GM18867 (cell line): ENCODE measurements around the gene TIMM23B.
"Not testable (repeated sequence)": the region's sequence is repeated elsewhere in the genome, so short reads cannot be mapped to it uniquely, and the experiment has no call there.

ENCODE experiments used
- ATAC-seq: cut with Tn5 transposase; IDR thresholded peaks from one replicate; pipeline ENCODE4 v1.9.1; 2021; ENCODE audit warnings: mild to moderate bottlenecking, moderate library complexity; ENCODE audit not compliant: unreplicated experiment

The TIMM23B gene, protein sequence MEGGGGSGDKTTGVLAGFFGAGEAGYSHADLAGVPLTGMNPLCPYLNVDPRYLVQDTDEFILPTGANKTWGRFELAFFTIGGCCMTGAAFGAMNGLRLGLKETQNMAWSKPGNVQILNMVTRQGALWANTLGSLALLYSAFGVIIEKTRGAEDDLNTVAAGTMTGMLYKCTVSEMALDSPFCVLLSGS

GRCh38 chr10:49941447-49942338, at the start of gene TIMM23B, which contains the start of gene PARG:
TIMM23B (plus strand) TSS chr10:49942053; CDS start chr10:49942195, 142 bp downstream.
PARG (minus strand) TSS chr10:49942027; CDS start chr10:49941725, 302 bp downstream.
- ATAC-seq = peak; percentile 67

DNA sequence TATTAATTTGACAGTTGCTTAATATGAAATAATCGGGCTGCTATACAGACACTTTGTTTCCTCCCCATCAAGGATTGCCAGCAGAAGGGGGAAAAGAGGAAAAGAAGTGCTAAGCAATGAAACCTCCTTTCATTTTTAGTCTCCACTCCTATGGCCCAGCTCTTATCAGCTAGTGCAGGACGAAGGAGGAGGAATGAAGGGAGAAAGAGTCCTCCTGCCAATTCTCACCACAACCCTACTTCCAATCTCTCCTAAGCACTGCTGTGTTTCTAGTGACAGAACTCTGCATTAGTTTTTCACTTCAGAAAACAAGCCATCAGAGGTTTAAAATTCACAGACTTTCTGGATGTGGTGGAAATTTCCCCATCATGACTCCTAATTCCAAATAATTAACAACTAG, 41.9 kb upstream of the TIMM23B start:
- not testable (repeated sequence) for ATAC-seq

DNA sequence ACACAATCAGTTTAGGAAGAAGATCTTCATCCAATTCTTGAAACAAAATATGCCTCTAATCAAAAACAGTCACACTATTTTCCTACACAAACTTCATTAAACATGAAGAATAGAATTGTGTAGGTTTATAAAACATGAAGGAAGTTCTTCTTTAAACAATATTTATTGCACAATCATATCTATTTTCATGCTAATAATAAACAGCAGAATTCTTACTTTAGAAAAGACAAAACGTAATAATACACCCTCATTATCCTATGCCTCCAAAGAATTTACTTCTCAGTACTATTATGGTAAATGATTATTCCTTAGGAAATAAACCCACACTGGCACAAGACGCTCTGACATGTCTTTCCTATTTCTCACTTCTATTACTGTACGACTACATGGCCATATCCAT, 41.4 kb upstream of the TIMM23B start:
- not testable (repeated sequence) for ATAC-seq

- ATAC-seq = not testable (repeated sequence)
Observed at GRCh38 chr10:49903829-49904228, 38.0 kb upstream of the TIMM23B start.

GRCh38 chr10:49908290-49909080, 33.4 kb upstream of the TIMM23B start:
- ATAC-seq = not testable (repeated sequence)

DNA sequence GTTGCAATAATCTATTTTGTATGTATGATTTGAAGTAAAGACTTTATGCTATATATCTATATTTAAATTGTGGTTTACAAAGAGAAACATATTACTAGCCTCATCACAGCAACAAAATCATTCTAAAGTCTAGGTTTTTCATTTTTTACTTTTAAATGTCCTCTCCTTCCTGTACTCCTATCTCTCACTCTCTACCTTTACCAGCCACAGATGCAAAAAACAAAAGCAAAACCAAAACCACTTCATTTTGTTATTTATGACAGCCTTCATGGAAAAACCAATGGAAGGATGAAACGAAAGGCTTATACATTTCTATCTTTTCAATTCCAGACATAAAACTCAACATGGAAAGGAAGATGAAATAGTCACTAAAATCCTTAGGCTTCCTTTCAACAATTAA, 31.6 kb upstream of the TIMM23B start:
- not testable (repeated sequence) for ATAC-seq

- ATAC-seq = not testable (repeated sequence)
Observed at GRCh38 chr10:49916451-49916850, 25.4 kb upstream of the TIMM23B start.

DNA sequence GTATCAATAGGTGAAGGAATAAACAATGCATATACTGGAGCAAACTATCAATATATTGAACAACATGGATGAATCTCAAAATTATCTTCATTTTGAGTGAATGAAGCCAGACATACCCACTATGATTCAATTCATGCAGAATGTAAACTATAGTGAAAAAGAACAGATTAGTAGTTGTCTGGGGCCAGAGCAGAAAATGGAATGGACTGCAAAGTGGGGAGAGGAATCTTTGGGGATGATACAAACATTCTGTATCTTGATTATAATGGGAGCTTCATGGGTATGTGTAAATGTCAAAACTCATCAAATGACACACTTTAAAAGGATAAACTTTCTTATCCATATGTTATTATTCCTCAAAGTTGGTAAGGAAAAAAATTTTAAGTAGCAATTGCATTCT, 23.9 kb upstream of the TIMM23B start:
- ATAC-seq = not testable (repeated sequence)

DNA sequence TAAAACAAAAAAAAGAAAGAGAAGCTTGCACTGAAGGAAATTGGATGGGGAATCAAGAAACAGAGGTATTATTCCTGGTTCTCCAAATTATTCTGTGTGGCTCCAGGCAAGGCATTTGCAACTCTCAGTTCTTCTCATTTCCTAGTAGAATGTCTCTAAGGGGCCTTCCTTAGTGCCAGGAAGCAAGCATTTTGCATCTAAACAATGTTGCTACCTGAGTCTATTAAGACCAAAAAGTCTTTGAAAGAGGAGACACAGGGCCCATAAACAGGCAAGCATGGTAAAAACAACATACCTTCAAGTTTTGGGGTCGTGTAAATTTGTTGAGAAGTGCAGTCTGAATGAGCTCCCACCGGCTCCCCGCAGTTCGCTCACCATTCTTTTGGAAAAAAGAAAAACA, 19.8 kb upstream of the TIMM23B start:
- not testable (repeated sequence) for ATAC-seq

DNA sequence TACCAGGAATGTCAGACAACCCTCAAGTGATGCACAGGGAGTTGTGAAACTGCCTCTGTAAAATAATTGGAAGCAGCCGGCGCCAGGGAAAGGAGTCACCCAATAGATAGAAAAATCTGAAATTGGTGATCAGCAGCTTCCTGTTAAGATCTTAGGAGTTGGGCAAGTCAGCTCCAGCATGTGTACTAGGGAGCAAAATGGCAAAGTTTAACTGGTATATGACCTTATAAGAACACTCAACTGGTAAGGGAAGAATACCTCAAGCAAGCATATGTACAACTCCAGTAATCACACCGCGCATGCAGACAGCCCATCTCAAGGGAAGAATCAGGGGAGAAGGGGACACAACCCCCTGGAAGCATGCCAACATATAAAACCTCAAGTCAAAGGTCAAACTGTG, 18.3 kb upstream of the TIMM23B start:
- not testable (repeated sequence) for ATAC-seq

DNA sequence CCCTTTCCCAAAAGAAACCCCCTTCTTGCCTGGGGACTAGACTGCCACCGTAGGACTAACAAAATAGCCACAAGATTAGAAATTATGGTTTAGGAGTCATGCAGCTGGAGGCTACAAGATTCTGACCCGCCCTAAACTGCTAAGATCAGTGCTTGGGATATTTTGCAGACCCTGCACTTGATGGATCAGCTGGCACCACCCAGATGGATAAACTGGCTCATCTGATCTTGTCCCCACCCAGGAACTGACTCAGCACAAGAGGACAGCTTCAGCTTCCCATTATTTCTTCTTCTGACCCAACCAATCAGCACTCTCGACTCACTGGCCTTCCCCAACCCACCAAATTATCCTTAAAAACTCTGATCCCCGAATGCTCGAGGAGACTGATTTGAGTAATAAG, 10.6 kb upstream of the TIMM23B start:
- not testable (repeated sequence) for ATAC-seq

DNA sequence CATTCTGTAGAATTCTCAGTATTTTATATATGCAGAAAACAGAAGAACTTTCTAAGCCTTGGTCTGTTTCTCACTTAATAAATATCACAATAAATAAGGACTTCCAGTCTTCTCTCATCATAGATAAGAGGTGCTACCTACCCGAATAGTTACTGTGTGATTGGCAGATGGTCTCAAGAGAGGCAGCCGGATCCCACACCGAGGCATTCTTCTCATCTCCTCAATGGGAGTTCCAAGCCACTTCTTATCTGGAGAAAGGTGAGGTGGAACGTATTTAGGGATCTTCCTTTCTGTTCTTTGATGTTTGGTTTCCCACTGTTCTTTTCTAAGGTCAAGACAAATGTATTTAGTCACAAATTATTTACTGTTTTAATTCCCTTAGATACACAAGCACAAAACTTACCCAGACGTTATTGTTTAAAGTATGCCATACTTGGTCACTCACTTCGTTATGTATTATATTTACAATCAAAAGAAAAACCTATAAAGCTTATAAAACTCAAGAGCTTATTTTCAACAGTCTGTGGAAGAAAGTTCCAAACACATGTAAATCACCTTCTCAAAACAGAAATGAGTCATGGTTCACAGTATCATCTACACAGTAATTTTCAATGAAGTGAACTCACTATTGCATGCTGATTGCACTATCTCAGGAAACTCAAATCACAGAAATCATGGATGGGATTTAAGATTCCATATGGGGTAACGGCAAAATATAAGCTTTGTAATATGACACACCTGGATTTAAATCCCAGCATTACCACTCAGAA, 9.7 kb upstream of the TIMM23B start:
- not testable (repeated sequence) for ATAC-seq

DNA sequence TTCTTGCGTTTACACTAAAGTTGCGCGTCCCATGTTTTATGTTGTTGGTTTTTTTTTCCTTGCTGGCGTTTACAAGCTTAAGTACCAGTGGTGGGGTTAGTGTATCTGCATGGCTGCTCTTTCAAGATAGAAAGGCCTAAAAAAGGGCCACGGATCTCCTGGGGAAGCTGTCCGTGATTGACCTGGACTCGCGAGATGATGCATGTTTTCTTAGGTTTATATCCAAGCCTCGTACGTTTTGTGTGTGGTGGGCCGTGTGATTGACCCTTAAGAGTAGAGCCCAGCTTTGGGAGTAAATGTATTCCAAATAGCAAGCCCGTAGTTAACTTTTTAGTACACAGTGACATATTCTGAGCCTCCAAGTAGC, 469 bp downstream of the TIMM23B start:
- peak; percentile 3 for ATAC-seq

DNA sequence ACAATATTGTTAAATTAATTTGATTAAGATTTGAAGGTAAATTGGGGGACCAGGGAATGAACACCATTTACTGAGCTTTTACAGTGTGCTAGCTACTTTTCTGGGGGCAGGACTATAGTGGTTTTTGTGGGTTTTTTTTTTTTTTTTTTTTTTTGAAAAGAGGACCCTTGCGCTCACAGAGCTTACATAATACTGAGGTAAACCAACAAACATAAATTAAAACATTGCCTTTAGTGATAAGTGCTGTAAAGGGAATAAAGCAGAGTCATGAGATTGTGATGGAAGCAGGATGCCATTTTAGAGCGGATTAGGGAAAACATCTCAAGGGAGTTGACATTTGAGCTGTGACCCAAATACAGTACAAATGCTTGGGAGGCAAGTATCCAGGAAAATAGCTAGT, 1.8 kb downstream of the TIMM23B start:
- ATAC-seq = not testable (repeated sequence)

DNA sequence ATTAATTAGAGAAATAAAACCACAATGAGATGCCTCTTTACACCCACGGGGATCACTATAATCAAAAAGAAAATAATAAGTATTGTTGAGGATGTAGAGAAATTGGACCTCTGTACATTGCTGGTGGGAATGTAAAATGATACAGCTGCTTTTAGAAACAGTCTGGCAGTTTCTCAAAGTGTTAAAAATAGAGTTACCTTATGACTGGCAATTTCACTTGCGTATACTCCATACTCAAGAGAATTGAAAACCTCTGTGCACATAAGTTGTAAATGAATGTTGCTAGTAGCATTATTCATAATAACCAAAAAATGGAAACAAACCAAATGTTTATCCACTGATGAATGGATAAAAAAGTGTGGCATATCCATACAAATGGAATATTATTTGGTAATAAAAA, 6.3 kb downstream of the TIMM23B start:
- ATAC-seq = peak; percentile 77

- not testable (repeated sequence) for ATAC-seq
Observed at GRCh38 chr10:49948737-49949136, 6.9 kb downstream of the TIMM23B start.

DNA sequence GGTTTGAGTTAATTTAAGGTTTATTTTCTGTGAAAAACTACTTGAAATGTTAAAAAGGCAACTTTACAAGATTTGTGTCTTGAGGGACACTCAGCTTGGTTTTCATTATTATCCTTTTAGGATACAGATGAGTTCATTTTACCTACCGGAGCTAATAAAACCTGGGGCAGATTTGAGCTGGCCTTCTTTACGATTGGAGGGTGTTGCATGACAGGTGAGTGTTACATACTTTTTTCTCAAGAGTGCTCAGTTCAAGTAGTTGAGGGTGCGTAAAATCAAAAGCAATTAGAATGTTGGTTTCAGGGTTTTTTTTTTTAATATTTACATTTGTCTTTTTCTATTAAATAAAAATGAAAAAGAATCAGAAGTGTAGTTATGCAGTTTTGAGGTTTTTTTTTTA, 10.2 kb downstream of the TIMM23B start:
- not testable (repeated sequence) for ATAC-seq

GRCh38 chr10:49953122-49953521, 11.3 kb downstream of the TIMM23B start:
- ATAC-seq = not testable (repeated sequence)

- not testable (repeated sequence) for ATAC-seq
Observed at GRCh38 chr10:49970331-49970857, 28.5 kb downstream of the TIMM23B start.

DNA sequence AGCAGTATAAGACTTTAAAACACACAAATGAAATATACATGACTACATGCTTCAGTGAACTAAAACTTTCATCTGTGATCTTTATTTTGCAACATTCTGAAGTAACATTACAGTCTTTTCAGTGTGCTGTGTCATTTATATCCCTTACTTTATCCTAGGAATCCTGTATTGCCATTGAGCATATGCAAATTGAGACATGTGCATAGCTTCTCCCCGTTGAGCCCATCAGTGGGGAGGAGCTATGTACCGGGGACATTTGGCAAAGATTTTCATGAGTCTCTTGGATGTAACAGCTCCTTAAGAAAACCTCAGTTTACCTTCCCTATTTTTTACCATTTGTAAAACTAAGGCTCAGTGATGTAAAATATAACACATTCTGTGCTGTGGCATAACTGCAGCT, 29.6 kb downstream of the TIMM23B start:
- ATAC-seq = not testable (repeated sequence)
